NT2/D1 (cell line): ENCODE data around the gene TRAM2.

Experiments used
- SUZ12 ChIP-seq: IDR thresholded peaks from 2 replicates; pipeline ENCODE4 v1.6.1; 2011; ENCODE audit not compliant: insufficient read length, insufficient read depth; ENCODE audit errors: extremely low read depth
- YY1 ChIP-seq: IDR thresholded peaks from 2 replicates; pipeline ENCODE4 v1.6.1; 2011; ENCODE audit not compliant: insufficient read length, insufficient read depth
- ZNF274 ChIP-seq: IDR thresholded peaks from 2 replicates; pipeline ENCODE4 v1.6.1; 2011; ENCODE audit warnings: mild to moderate bottlenecking, low read depth, low read length

DNA sequence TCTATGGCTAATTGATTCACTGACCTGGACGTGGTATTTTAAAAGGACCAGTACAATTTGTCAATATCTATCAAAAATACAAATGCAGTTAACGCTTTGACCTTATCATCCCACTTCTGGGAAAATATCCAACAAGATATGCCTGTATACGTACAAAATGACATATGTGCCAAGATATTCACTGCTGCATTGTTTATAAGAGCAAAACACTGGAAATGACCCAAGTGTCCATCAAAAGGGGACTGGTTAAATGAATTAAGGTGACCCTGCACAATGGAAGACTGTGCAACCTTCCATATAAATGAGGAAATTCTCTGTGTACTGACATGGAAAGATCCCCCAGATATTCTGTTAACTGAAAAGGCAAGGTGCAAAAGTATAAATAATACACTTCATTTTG is 13.9 kb downstream of the TRAM2 start:
- TF ChIP-seq ZNF274 (no peak), YY1 (no peak), SUZ12 (no peak)
